ENCODE results near the gene VWC2.

VWC2 gene

DNA sequence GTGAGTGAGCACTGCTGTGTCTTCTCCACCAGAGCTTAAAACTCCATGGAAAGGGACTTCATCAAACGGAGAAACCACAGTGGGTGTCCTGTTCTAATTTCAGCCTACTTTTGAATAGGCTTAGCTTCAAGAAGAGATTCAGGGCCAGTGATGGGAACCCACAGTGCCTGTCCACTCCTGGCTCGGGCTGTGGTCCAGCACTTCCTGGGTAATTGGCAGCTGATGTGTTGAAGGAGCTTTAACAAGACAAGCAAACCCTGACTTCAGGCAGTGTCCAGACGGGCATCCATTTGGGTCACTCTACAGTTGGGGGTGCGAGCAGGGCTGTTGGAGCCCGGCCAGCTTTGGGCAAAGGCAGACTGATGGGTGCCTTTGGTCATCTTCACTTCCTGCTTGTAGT, 14.5 kb downstream of the VWC2 start:
- no peak overlapping the region for H3K4me3 ChIP-seq (ENCODE audit: low read depth in 1 of 2, low read length in 2 of 2)
- no peaks in the 10 kb centered on the region for H3K27me3 ChIP-seq (ENCODE audit: low read depth, low read length)
- no peaks in the 10 kb centered on the region for H3K36me3 ChIP-seq (ENCODE audit: control insufficient read depth in 1 of 2, insufficient read depth in 2 of 2, low read length in 2 of 2)
- no peaks in the 10 kb centered on the region for H3K9me3 ChIP-seq (ENCODE audit: control insufficient read depth in 1 of 2, low read length in 2 of 2)
- H3K4me1 ChIP-seq (ENCODE audit: control insufficient read depth in 1 of 2, insufficient read depth in 2 of 2, low read length in 2 of 2): no peaks in the 10 kb centered on the region
- no peak overlapping the region for H3K27ac ChIP-seq (ENCODE audit: low read length)

DNA sequence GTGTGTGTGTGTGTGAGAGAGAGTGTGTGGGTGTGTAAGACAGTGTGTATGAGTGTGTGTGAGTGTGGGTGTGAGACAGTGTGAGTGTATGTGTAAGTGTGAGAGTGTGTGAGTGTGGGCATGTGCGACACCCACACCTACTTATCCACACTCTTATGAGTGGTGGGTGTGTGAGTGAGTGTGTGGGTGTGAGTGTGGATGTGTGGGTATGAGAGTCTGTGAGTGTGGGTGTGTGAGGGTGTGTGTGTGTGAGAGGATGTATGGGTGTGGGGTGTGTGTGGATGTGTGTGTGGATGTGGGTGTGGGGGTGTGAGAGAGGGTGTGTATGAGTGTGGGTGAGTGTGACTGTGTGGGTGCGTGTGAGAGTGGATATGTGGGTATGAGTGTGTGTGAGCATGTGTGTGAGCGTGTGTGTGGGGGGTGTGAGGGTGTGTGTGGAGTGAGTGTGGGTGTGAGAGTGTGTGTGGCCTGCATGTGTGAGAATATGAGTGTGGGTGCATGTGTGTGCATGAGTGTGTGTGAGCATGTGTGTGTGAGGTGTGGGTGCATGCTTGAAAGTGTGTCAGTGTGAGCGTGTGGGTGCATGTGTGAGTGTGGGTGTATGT, 15.1 kb downstream of the VWC2 start:
- H3K4me3 ChIP-seq (ENCODE audit: low read depth in 1 of 2, low read length in 2 of 2): no peak overlapping the region
- no peaks in the 10 kb centered on the region for H3K4me1 ChIP-seq (ENCODE audit: control insufficient read depth in 1 of 2, insufficient read depth in 2 of 2, low read length in 2 of 2)
- H3K36me3 ChIP-seq (ENCODE audit: control insufficient read depth in 1 of 2, insufficient read depth in 2 of 2, low read length in 2 of 2): no peaks in the 10 kb centered on the region
- H3K27me3 ChIP-seq (ENCODE audit: low read depth, low read length): no peaks in the 10 kb centered on the region
- H3K9me3 ChIP-seq (ENCODE audit: control insufficient read depth in 1 of 2, low read length in 2 of 2): no peaks in the 10 kb centered on the region
- no peak overlapping the region for H3K27ac ChIP-seq (ENCODE audit: low read length)

DNA sequence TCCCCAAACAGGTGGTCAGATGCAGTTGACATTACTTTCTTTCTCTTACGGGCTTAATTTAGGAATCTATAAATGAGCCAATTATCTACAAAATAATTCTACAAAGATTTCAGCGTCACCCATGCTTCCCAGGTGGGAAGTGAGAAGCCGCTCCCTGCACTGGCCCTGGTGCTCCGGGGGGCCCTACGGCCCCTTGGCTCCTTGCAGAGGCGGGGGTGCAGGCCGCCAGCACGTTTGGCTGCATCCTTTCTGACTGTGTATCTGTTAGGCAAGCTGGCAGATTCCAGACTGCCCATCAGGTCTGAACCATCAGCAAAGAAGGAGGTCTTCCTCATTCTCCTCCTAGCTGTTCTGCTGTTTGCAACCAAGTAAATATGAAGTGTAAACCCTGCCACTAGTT, 16.3 kb downstream of the VWC2 start:
- no peak overlapping the region for H3K4me3 ChIP-seq (ENCODE audit: low read depth in 1 of 2, low read length in 2 of 2)
- H3K27ac ChIP-seq (ENCODE audit: low read length): no peak overlapping the region
- H3K36me3 ChIP-seq (ENCODE audit: control insufficient read depth in 1 of 2, insufficient read depth in 2 of 2, low read length in 2 of 2): no peaks in the 10 kb centered on the region
- H3K4me1 ChIP-seq (ENCODE audit: control insufficient read depth in 1 of 2, insufficient read depth in 2 of 2, low read length in 2 of 2): no peaks in the 10 kb centered on the region
- no peaks in the 10 kb centered on the region for H3K27me3 ChIP-seq (ENCODE audit: low read depth, low read length)
- H3K9me3 ChIP-seq (ENCODE audit: control insufficient read depth in 1 of 2, low read length in 2 of 2): no peaks in the 10 kb centered on the region

DNA sequence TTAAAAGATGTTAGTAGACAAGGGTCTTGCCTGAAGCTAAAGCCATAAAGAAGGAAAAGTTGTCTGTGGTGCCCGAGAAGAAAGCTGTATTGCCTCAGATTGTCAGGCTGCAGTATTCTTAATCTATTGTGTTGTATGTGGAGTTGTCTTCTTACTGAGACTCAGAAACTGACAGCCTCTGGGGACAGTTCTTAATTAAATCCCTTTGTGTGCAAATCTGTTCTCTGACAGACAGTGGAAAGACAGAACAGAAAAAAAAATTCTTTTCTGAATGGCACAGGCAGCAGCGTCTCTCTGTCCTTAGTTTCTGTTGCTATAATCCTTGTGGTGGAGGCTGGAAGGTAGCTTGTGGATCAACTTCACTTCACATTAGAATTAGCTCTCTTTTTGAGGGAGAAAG, 16.8 kb downstream of the VWC2 start:
- no peaks in the 10 kb centered on the region for H3K4me1 ChIP-seq (ENCODE audit: control insufficient read depth in 1 of 2, insufficient read depth in 2 of 2, low read length in 2 of 2)
- H3K4me3 ChIP-seq (ENCODE audit: low read depth in 1 of 2, low read length in 2 of 2): no peak overlapping the region
- H3K27me3 ChIP-seq (ENCODE audit: low read depth, low read length): no peaks in the 10 kb centered on the region
- no peaks in the 10 kb centered on the region for H3K36me3 ChIP-seq (ENCODE audit: control insufficient read depth in 1 of 2, insufficient read depth in 2 of 2, low read length in 2 of 2)
- no peak overlapping the region for H3K27ac ChIP-seq (ENCODE audit: low read length)
- H3K9me3 ChIP-seq (ENCODE audit: control insufficient read depth in 1 of 2, low read length in 2 of 2): no peaks in the 10 kb centered on the region

DNA sequence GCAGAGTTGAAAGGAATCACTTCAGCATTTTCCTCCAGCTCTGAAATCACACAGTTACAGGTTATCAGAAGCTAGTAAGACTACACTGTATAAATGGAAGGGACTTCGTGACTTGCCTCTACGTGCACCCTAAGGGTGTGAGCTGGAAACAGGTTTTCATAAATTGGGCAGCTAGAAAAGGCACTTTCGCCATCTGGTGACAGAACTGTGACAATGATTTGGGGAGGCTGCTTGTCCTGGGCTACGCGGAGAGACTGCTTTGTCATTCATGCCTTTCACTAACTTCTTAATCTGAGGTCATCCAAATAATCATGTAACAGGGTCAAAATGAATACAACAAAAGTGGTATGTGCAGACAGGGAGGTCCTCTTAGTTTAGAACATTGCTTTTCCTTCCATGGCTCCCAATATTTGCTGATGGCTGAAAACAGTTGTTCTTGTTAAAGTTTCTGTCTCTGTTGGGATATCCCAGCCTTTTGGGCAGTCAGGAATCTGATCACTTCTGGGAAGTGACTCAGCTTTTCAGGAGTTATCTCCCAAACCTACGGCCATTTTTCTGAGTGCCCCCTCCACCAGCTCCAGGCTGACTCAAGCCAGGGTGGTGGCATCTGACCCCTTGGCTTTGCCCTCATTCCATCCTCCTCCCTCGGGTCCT, 17.8 kb downstream of the VWC2 start:
- H3K4me1 ChIP-seq (ENCODE audit: control insufficient read depth in 1 of 2, insufficient read depth in 2 of 2, low read length in 2 of 2): no peaks in the 10 kb centered on the region
- H3K27me3 ChIP-seq (ENCODE audit: low read depth, low read length): no peaks in the 10 kb centered on the region
- no peak overlapping the region for H3K4me3 ChIP-seq (ENCODE audit: low read depth in 1 of 2, low read length in 2 of 2)
- H3K27ac ChIP-seq (ENCODE audit: low read length): no peak overlapping the region
- no peaks in the 10 kb centered on the region for H3K9me3 ChIP-seq (ENCODE audit: control insufficient read depth in 1 of 2, low read length in 2 of 2)
- H3K36me3 ChIP-seq (ENCODE audit: control insufficient read depth in 1 of 2, insufficient read depth in 2 of 2, low read length in 2 of 2): no peaks in the 10 kb centered on the region

DNA sequence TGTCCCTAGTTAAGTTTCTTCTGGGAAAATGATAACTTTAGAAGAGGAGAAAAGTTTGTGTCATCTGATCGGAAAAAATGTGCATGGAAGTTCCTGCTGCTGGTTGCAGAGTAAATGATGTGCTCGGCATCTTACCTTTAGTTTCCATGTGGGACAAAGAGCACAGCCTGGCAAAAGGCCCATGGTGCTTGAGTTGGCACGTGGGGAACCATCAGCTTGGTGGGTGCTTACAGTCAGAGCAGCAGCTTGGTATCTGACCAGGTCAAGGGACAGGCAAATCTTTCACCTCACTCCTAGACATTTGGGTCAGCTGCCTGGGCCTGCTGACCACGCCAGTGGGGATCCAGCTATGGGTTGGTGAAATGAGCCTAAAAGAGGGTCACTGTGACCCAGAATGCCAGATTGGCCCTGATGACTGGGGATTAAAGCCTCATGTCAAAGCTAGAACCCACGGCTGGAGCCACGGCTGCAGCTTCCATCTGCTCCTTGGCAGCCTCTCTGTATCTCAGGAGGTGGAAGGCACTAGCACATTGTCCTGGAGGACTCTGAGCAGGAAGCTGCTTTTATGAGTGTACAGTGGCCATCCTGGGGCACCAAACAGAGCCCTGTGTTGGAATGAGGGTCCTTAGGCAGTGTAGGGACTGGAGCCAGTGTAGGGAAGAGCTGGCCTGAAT, 24.7 kb downstream of the VWC2 start:
- Histone ChIP-seq H3K4me1 (ENCODE audit: control insufficient read depth in 1 of 2, insufficient read depth in 2 of 2, low read length in 2 of 2) (no peaks in the 10 kb centered on the region), H3K27ac (ENCODE audit: low read length) (no peak overlapping the region), H3K4me3 (ENCODE audit: low read depth in 1 of 2, low read length in 2 of 2) (no peak overlapping the region), H3K27me3 (ENCODE audit: low read depth, low read length) (no peaks in the 10 kb centered on the region), H3K36me3 (ENCODE audit: control insufficient read depth in 1 of 2, insufficient read depth in 2 of 2, low read length in 2 of 2) (no peaks in the 10 kb centered on the region), H3K9me3 (ENCODE audit: control insufficient read depth in 1 of 2, low read length in 2 of 2) (no peaks in the 10 kb centered on the region)

DNA sequence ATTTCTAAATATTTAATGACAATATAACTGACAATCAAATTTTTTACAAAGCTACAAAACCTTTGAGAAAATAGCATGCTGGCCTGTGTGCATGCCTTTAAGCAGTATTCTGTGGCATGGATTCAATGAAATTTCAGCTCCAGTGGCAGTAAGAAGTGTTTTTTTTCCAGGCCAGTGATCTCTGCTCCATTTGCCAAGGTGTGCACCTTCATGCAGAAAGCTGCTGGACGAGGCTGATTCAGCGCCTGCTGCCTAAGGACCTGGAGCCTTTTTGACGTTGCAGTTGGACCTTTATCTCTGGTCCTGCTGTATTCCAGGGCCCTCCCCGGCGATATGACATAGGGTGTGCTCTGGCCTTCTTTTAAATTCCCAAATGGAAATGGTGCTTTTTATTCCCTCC, 26.6 kb downstream of the VWC2 start:
- no peak overlapping the region for H3K4me3 ChIP-seq (ENCODE audit: low read depth in 1 of 2, low read length in 2 of 2)
- no peaks in the 10 kb centered on the region for H3K9me3 ChIP-seq (ENCODE audit: control insufficient read depth in 1 of 2, low read length in 2 of 2)
- H3K27me3 ChIP-seq (ENCODE audit: low read depth, low read length): no peaks in the 10 kb centered on the region
- H3K4me1 ChIP-seq (ENCODE audit: control insufficient read depth in 1 of 2, insufficient read depth in 2 of 2, low read length in 2 of 2): no peaks in the 10 kb centered on the region
- H3K36me3 ChIP-seq (ENCODE audit: control insufficient read depth in 1 of 2, insufficient read depth in 2 of 2, low read length in 2 of 2): no peaks in the 10 kb centered on the region
- no peak overlapping the region for H3K27ac ChIP-seq (ENCODE audit: low read length)

DNA sequence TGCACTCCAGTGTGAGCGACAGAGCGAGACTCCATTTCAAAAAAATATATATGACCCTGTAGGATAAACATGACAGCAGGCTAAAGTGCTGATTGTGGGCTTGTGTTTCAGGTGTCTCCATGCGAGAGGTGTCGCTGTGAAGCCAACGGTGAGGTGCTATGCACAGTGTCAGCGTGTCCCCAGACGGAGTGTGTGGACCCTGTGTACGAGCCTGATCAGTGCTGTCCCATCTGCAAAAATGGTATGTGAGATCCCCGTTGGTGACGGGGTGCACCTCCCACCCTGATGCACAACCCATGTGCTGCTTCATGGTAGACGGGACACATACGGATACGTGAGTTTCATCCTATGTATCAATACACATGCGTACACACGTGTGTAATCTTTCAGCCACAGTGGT, 29.2 kb downstream of the VWC2 start:
- Histone ChIP-seq H3K9me3 (ENCODE audit: control insufficient read depth in 1 of 2, low read length in 2 of 2) (no peaks in the 10 kb centered on the region), H3K36me3 (ENCODE audit: control insufficient read depth in 1 of 2, insufficient read depth in 2 of 2, low read length in 2 of 2) (no peaks in the 10 kb centered on the region), H3K4me3 (ENCODE audit: low read depth in 1 of 2, low read length in 2 of 2) (no peak overlapping the region), H3K27me3 (ENCODE audit: low read depth, low read length) (no peaks in the 10 kb centered on the region), H3K27ac (ENCODE audit: low read length) (no peak overlapping the region), H3K4me1 (ENCODE audit: control insufficient read depth in 1 of 2, insufficient read depth in 2 of 2, low read length in 2 of 2) (no peaks in the 10 kb centered on the region)

DNA sequence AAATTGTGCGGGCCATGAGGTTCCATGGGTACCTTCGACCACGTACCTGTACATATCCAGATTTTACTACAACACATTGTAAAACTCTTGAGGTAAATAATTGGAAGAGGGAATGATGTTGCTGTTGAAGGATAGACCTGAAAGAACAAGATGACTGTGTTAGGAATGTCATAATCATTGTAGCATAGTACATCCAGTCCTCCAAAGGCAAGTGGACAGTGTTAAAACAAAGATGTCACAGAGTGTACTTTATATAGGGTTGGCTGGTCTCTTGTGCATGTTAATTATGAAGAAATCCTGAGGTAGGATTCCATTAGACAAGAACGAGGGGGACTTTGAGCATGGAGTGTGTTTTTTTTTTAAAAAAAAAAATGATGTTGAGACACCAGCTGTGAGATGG, 30.4 kb downstream of the VWC2 start:
- Histone ChIP-seq H3K4me1 (ENCODE audit: control insufficient read depth in 1 of 2, insufficient read depth in 2 of 2, low read length in 2 of 2) (no peaks in the 10 kb centered on the region), H3K27ac (ENCODE audit: low read length) (no peak overlapping the region), H3K36me3 (ENCODE audit: control insufficient read depth in 1 of 2, insufficient read depth in 2 of 2, low read length in 2 of 2) (no peaks in the 10 kb centered on the region), H3K4me3 (ENCODE audit: low read depth in 1 of 2, low read length in 2 of 2) (no peak overlapping the region), H3K27me3 (ENCODE audit: low read depth, low read length) (no peaks in the 10 kb centered on the region), H3K9me3 (ENCODE audit: control insufficient read depth in 1 of 2, low read length in 2 of 2) (no peaks in the 10 kb centered on the region)

DNA sequence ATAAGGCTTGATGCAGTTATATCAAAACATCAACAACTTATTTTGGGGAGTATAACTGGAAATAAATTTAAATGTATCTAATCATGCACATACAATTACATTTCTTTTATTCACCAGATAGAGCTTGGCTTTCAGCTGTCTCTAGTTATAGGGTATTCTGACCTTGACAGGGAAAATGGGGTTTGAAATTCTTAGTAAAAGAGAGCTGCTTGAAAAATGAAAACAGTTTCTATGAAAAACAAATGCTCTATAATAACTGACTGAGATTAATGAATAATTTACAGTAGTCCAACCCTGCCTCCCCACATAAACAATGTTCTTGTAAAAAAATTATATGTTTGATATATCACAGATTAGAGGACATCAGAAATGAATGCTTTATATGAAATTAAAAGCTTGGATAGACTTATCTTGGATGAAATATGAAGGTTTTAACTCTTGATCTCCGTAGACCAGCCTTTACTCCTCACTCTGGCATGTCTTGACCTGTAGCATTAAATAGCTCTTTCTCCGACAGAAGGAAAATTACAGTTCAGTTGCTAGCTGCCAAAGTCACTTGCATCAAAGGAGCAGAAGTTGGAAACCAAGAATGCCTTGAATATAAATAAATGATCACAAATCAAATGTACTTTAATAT, 32.1 kb downstream of the VWC2 start:
- no peaks in the 10 kb centered on the region for H3K9me3 ChIP-seq (ENCODE audit: control insufficient read depth in 1 of 2, low read length in 2 of 2)
- H3K27me3 ChIP-seq (ENCODE audit: low read depth, low read length): no peaks in the 10 kb centered on the region
- no peaks in the 10 kb centered on the region for H3K36me3 ChIP-seq (ENCODE audit: control insufficient read depth in 1 of 2, insufficient read depth in 2 of 2, low read length in 2 of 2)
- H3K27ac ChIP-seq (ENCODE audit: low read length): no peak overlapping the region
- no peak overlapping the region for H3K4me3 ChIP-seq (ENCODE audit: low read depth in 1 of 2, low read length in 2 of 2)
- no peaks in the 10 kb centered on the region for H3K4me1 ChIP-seq (ENCODE audit: control insufficient read depth in 1 of 2, insufficient read depth in 2 of 2, low read length in 2 of 2)

DNA sequence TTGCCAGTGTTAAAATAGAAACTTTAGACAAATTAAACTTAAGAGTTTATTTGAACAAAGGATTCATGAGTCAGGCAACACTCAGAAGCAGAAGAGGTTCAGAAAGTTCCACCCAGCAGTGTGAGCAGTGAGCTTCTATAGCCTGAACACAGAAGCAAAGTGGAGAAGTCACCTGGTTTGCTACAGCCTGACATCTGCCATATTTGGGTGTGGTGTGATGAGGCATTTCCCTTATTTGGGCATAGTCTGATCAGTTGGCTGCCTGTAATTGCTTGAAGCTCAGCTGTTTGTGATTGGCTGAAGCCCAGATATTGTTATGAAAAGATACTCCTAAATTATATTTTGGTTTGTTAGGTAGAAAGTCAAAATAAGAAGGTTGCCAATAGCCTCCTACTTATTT, 39.1 kb downstream of the VWC2 start:
- Histone ChIP-seq H3K27me3 (ENCODE audit: low read depth, low read length) (no peaks in the 10 kb centered on the region), H3K9me3 (ENCODE audit: control insufficient read depth in 1 of 2, low read length in 2 of 2) (no peaks in the 10 kb centered on the region), H3K4me1 (ENCODE audit: control insufficient read depth in 1 of 2, insufficient read depth in 2 of 2, low read length in 2 of 2) (no peaks in the 10 kb centered on the region), H3K36me3 (ENCODE audit: control insufficient read depth in 1 of 2, insufficient read depth in 2 of 2, low read length in 2 of 2) (no peaks in the 10 kb centered on the region), H3K27ac (ENCODE audit: low read length) (no peak overlapping the region), H3K4me3 (ENCODE audit: low read depth in 1 of 2, low read length in 2 of 2) (no peak overlapping the region)

Data from muscle layer of duodenum (tissue), 2 donors.